ENCODE measurements around the gene ULBP1. TPM values are rescaled to one million over a fixed set of nuclear protein-coding genes. Genes with fewer than 3 reads are reported as not detected.
"Not testable (repeated sequence)": the region's sequence is repeated elsewhere in the genome, so short reads cannot be mapped to it uniquely, and the experiment has no call there.

ULBP1 gene, protein sequence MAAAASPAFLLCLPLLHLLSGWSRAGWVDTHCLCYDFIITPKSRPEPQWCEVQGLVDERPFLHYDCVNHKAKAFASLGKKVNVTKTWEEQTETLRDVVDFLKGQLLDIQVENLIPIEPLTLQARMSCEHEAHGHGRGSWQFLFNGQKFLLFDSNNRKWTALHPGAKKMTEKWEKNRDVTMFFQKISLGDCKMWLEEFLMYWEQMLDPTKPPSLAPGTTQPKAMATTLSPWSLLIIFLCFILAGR
- 1.2 TPM for polyA plus RNA-seq (2013, experiment 1 of 2)
- polyA plus RNA-seq (2013, experiment 2 of 2), result 1.2 TPM

- Histone ChIP-seq H3K9ac (ENCODE audit: low read length) (peak within 1 kb of the TSS; percentile 72), H3K4me3 (ENCODE audit: low read length) (peak within 1 kb of the TSS; percentile 46), H3K79me1 (ENCODE audit: low read length) (no peaks in the 10 kb centered on the region), H4K8ac (ENCODE audit: low read depth, low read length) (no peak within 1 kb of the TSS), H3K27ac (ENCODE audit: low read depth, low read length) (no peak within 1 kb of the TSS), H3K18ac (ENCODE audit: low read length) (no peak within 1 kb of the TSS), H2BK15ac (replicated peaks; ENCODE audit: low read depth) (no peak within 1 kb of the TSS), H3K4me1 (ENCODE audit: control insufficient read depth, low read depth, low read length) (no peaks in the 10 kb centered on the region), H3K23ac (ENCODE audit: low read length) (no peak within 1 kb of the TSS), H3K27me3 (ENCODE audit: insufficient read depth, low read length, poor library complexity) (peaks cover 30% of the 10 kb centered on the region), H3K79me2 (ENCODE audit: control insufficient read depth, insufficient read depth, low read length) (no peaks in the 10 kb centered on the region), H3K4ac (ENCODE audit: low read depth, low read length) (no peak within 1 kb of the TSS), H2AK5ac (ENCODE audit: low read length) (peak within 1 kb of the TSS; percentile 78), H3K36me3 (ENCODE audit: control insufficient read depth, insufficient read depth, low read length) (no peaks in the 10 kb centered on the region), H2BK120ac (ENCODE audit: low read depth, low read length) (no peak within 1 kb of the TSS), H4K5ac (ENCODE audit: low read length) (no peak within 1 kb of the TSS), H2BK5ac (ENCODE audit: low read length) (no peak within 1 kb of the TSS), H3K4me2 (ENCODE audit: low read length) (peak within 1 kb of the TSS; percentile 62), H3K56ac (ENCODE audit: low read length) (peak within 1 kb of the TSS; percentile 88)
- WGBS (ENCODE audit: extremely low coverage, insufficient coverage, low lambda C conversion rate), result no CpG with 5 or more reads among the region's 69 CpGs
- DNase-seq, result peak; percentile 96
Measured at GRCh38 chr6:149963462-149964307, at the start of gene ULBP1. TSS of gene ULBP1 (plus strand) at chr6:149963943. CDS start at chr6:149964050, 107 bp downstream.

DNA sequence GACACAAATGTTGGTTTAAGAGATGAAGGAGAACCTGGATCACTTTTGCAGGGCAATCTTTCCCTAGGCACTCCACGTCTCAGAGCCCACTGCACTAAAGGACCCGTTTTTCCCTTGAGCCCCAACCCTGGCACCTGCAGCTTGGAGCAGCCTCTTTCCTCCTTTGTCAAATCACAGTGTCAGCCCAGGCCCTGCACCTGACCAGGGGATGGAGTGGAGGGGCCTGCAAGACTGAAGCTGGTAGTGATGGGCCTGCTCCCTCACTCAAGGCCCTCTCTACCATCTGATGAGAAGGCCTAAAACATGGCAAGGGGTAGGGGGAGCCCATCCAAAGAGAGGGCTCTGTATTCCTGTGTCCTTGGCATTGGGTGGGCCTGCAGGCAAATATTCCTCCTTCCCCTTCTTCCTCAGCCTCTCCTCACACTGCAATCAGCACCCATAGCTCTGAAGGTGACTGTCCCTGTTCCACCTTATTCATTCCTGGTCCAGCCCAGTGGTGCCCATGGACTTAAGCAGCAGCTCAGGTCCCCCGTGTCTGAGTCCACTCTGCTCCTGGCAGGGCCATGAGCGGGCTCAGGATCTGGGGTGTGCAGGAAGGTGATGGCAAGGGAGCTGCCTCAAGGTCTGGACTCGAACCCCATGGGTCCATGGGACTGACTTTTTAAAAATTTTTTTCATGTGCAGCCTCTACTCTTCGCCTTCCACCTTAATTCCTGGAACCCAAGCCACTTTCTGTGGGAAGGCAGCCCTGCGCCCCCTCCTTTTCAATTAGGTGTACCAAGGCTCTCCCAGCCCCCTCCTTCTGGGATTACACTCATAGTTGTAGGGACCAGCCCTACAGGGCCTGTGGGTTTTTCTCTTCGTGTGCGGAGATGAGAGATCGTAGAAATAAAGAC, 47.5 kb upstream of the ULBP1 start:
- Histone ChIP-seq H3K4me2 (ENCODE audit: low read length) (no peak overlapping the region), H3K27me3 (ENCODE audit: insufficient read depth, low read length, poor library complexity) (peaks cover 5% of the 10 kb centered on the region), H2BK15ac (replicated peaks; ENCODE audit: low read depth) (no peak overlapping the region), H3K9ac (ENCODE audit: low read length) (no peak overlapping the region), H3K79me1 (ENCODE audit: low read length) (no peaks in the 10 kb centered on the region), H2BK5ac (ENCODE audit: low read length) (no peak overlapping the region), H3K18ac (ENCODE audit: low read length) (no peak overlapping the region), H3K79me2 (ENCODE audit: control insufficient read depth, insufficient read depth, low read length) (no peaks in the 10 kb centered on the region), H2AK5ac (ENCODE audit: low read length) (no peak overlapping the region), H3K23ac (ENCODE audit: low read length) (no peak overlapping the region), H2BK120ac (ENCODE audit: low read depth, low read length) (no peak overlapping the region), H3K4me3 (ENCODE audit: low read length) (no peak overlapping the region), H3K36me3 (ENCODE audit: control insufficient read depth, insufficient read depth, low read length) (no peaks in the 10 kb centered on the region), H4K8ac (ENCODE audit: low read depth, low read length) (no peak overlapping the region), H3K27ac (ENCODE audit: low read depth, low read length) (no peak overlapping the region), H3K4me1 (ENCODE audit: control insufficient read depth, low read depth, low read length) (no peaks in the 10 kb centered on the region), H3K56ac (ENCODE audit: low read length) (no peak overlapping the region), H4K5ac (ENCODE audit: low read length) (no peak overlapping the region), H3K4ac (ENCODE audit: low read depth, low read length) (no peak overlapping the region)
- WGBS (ENCODE audit: extremely low coverage, insufficient coverage, low lambda C conversion rate), result no CpG with 5 or more reads among the region's 10 CpGs
- DNase-seq, result no peak

GRCh38 chr6:149917679-149918078, 46.1 kb upstream of the ULBP1 start:
- H3K27ac ChIP-seq (ENCODE audit: low read depth, low read length), result no peak overlapping the region
- H3K4me1 ChIP-seq (ENCODE audit: control insufficient read depth, low read depth, low read length), result no peaks in the 10 kb centered on the region
- no peak overlapping the region for H3K9ac ChIP-seq (ENCODE audit: low read length)
- no peak overlapping the region for H2BK5ac ChIP-seq (ENCODE audit: low read length)
- H3K4me3 ChIP-seq (ENCODE audit: low read length), result no peak overlapping the region
- no peaks in the 10 kb centered on the region for H3K36me3 ChIP-seq (ENCODE audit: control insufficient read depth, insufficient read depth, low read length)
- no peak overlapping the region for H4K5ac ChIP-seq (ENCODE audit: low read length)
- H2BK15ac ChIP-seq (replicated peaks; ENCODE audit: low read depth), result no peak overlapping the region
- H2BK120ac ChIP-seq (ENCODE audit: low read depth, low read length), result no peak overlapping the region
- no peak overlapping the region for H3K18ac ChIP-seq (ENCODE audit: low read length)
- H3K4ac ChIP-seq (ENCODE audit: low read depth, low read length), result no peak overlapping the region
- H3K56ac ChIP-seq (ENCODE audit: low read length), result no peak overlapping the region
- peaks cover 12% of the 10 kb centered on the region for H3K27me3 ChIP-seq (ENCODE audit: insufficient read depth, low read length, poor library complexity)
- H4K8ac ChIP-seq (ENCODE audit: low read depth, low read length), result no peak overlapping the region
- H3K79me1 ChIP-seq (ENCODE audit: low read length), result no peaks in the 10 kb centered on the region
- no CpG with 5 or more reads among the region's 2 CpGs for WGBS (ENCODE audit: extremely low coverage, insufficient coverage, low lambda C conversion rate)
- H3K23ac ChIP-seq (ENCODE audit: low read length), result no peak overlapping the region
- no peak overlapping the region for H3K4me2 ChIP-seq (ENCODE audit: low read length)
- no peak overlapping the region for H2AK5ac ChIP-seq (ENCODE audit: low read length)
- no peak for DNase-seq
- no peaks in the 10 kb centered on the region for H3K79me2 ChIP-seq (ENCODE audit: control insufficient read depth, insufficient read depth, low read length)

DNA sequence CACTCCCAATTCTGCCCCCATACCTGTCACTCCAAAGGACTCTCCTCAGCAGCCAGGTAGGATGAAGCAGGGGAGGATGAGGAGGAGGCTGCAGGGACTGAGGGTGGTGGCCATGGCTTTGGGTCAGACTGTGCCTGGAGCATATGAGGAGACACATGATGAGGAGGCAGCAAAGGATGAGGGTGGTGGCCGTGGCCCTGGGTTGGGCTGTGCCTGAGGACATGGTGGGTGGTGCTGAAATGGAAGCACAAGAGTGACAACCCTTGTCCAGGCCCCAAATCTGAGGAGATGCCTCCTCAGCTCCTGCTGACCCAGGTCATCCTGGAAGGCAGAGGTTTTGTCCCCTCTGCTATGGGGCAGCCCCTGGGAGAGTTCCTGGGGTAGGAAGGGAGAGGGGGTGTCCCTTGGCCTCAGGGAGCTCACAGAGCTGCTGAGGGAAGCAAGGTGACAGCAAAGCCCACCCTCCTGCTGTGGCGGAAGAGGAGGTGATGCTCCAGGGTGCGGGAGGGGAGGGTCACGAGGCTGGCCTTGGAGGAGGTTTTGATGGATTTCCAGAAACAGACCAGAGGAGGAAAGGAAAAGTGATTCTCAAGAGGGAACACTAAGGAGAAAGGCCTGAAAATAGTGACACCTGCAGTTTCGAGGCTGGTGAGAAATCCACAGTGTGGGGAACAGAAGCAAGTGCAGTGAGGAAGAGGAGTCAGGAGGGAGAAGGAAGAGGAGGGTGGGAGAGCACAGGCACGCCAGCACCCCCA, 45.4 kb upstream of the ULBP1 start:
- no peak overlapping the region for H3K4me2 ChIP-seq (ENCODE audit: low read length)
- no peak overlapping the region for H3K9ac ChIP-seq (ENCODE audit: low read length)
- no peaks in the 10 kb centered on the region for H3K36me3 ChIP-seq (ENCODE audit: control insufficient read depth, insufficient read depth, low read length)
- no peak overlapping the region for H2BK120ac ChIP-seq (ENCODE audit: low read depth, low read length)
- H3K23ac ChIP-seq (ENCODE audit: low read length), result no peak overlapping the region
- no peaks in the 10 kb centered on the region for H3K4me1 ChIP-seq (ENCODE audit: control insufficient read depth, low read depth, low read length)
- no peak overlapping the region for H3K4me3 ChIP-seq (ENCODE audit: low read length)
- no peak overlapping the region for H2BK5ac ChIP-seq (ENCODE audit: low read length)
- H3K79me1 ChIP-seq (ENCODE audit: low read length), result no peaks in the 10 kb centered on the region
- no peak overlapping the region for H2AK5ac ChIP-seq (ENCODE audit: low read length)
- DNase-seq, result no peak
- no peak overlapping the region for H3K27ac ChIP-seq (ENCODE audit: low read depth, low read length)
- no peak overlapping the region for H4K8ac ChIP-seq (ENCODE audit: low read depth, low read length)
- no peak overlapping the region for H2BK15ac ChIP-seq (replicated peaks; ENCODE audit: low read depth)
- peaks cover 12% of the 10 kb centered on the region for H3K27me3 ChIP-seq (ENCODE audit: insufficient read depth, low read length, poor library complexity)
- no CpG with 5 or more reads among the region's 6 CpGs for WGBS (ENCODE audit: extremely low coverage, insufficient coverage, low lambda C conversion rate)
- H3K56ac ChIP-seq (ENCODE audit: low read length), result no peak overlapping the region
- H3K4ac ChIP-seq (ENCODE audit: low read depth, low read length), result no peak overlapping the region
- no peak overlapping the region for H4K5ac ChIP-seq (ENCODE audit: low read length)
- H3K79me2 ChIP-seq (ENCODE audit: control insufficient read depth, insufficient read depth, low read length), result no peaks in the 10 kb centered on the region
- no peak overlapping the region for H3K18ac ChIP-seq (ENCODE audit: low read length)

- not testable (repeated sequence) for H3K23ac ChIP-seq (ENCODE audit: low read length); H2BK120ac ChIP-seq (ENCODE audit: low read depth, low read length); DNase-seq; H3K9ac ChIP-seq (ENCODE audit: low read length); H3K79me2 ChIP-seq (ENCODE audit: control insufficient read depth, insufficient read depth, low read length); H3K56ac ChIP-seq (ENCODE audit: low read length); H2AK5ac ChIP-seq (ENCODE audit: low read length); H3K4ac ChIP-seq (ENCODE audit: low read depth, low read length); H4K8ac ChIP-seq (ENCODE audit: low read depth, low read length); H4K5ac ChIP-seq (ENCODE audit: low read length); H3K18ac ChIP-seq (ENCODE audit: low read length); H3K27ac ChIP-seq (ENCODE audit: low read depth, low read length); H3K36me3 ChIP-seq (ENCODE audit: control insufficient read depth, insufficient read depth, low read length); H3K79me1 ChIP-seq (ENCODE audit: low read length); H2BK5ac ChIP-seq (ENCODE audit: low read length); H2BK15ac ChIP-seq (replicated peaks; ENCODE audit: low read depth); H3K4me1 ChIP-seq (ENCODE audit: control insufficient read depth, low read depth, low read length); H3K4me2 ChIP-seq (ENCODE audit: low read length); H3K4me3 ChIP-seq (ENCODE audit: low read length)
- no CpG with 5 or more reads among the region's 11 CpGs for WGBS (ENCODE audit: extremely low coverage, insufficient coverage, low lambda C conversion rate)
- H3K27me3 ChIP-seq (ENCODE audit: insufficient read depth, low read length, poor library complexity), result peaks cover 21% of the 10 kb centered on the region
Measured at GRCh38 chr6:149919126-149919833, 44.5 kb upstream of the ULBP1 start.

All from mesendoderm (in vitro differentiated cells).